Ishikawa (cell line): ENCODE data around the gene ASAP2.

Experiments used
- CREB1 ChIP-seq: IDR thresholded peaks from 2 replicates; pipeline ENCODE4 v1.6.1; 2012; ENCODE audit warnings: low read depth
- EP300 ChIP-seq: IDR thresholded peaks from 2 replicates; pipeline ENCODE4 v1.6.1; 2012; ENCODE audit warnings: borderline replicate concordance
- MAX ChIP-seq: IDR thresholded peaks from 2 replicates; pipeline ENCODE4 v1.6.1; 2012
- RAD21 ChIP-seq: IDR thresholded peaks from 2 replicates; pipeline ENCODE4 v1.6.1; 2012; ENCODE audit warnings: low read depth
- TCF12 ChIP-seq: IDR thresholded peaks from 2 replicates; pipeline ENCODE4 v1.6.1; 2012; ENCODE audit warnings: low read depth
- USF1 ChIP-seq: IDR thresholded peaks from 2 replicates; pipeline ENCODE4 v1.6.1; 2012
- YY1 ChIP-seq: IDR thresholded peaks from 2 replicates; pipeline ENCODE4 v1.6.1; 2012; ENCODE audit warnings: low read depth

GRCh38 chr2:9192712-9193111 is 13.9 kb upstream of the ASAP2 start:
- no peak for TF ChIP-seq CREB1
- TF ChIP-seq MAX: no peak
- no peak for TF ChIP-seq USF1
- TF ChIP-seq RAD21: no peak
- no peak for TF ChIP-seq TCF12
- TF ChIP-seq EP300: no peak
- no peak for TF ChIP-seq YY1
